GM12878 (cell line): ENCODE data around the gene INSC.

Experiments
- CTCF ChIP-seq, 3 experiments: IDR thresholded peaks in 2 of 3; conservative IDR thresholded peaks in 1 of 3; 2 replicates each; pipeline ENCODE4 v1.5.1; 2011; ENCODE audit warnings: low read depth in 3 of 3, low read length in 3 of 3, mild to moderate bottlenecking in 3 of 3, control low read depth in 2 of 3, moderate library complexity in 2 of 3, inconsistent platforms in 1 of 3, mixed read lengths in 1 of 3; ENCODE audit not compliant: control insufficient read depth in 2 of 3, insufficient read depth in 1 of 3; ENCODE audit errors: extremely low read depth in 1 of 3
- EGR1 ChIP-seq, 2 experiments: IDR thresholded peaks; 1 replicate in 1 of 2; 2 replicates in 1 of 2; pipeline ENCODE4 v1.6.1; 2011 to 2012; ENCODE audit warnings: low read depth in 2 of 2, low read length in 2 of 2, borderline replicate concordance in 1 of 2, mild to moderate bottlenecking in 1 of 2, moderate library complexity in 1 of 2
- JUNB ChIP-seq: IDR thresholded peaks from 2 replicates; pipeline ENCODE4 v1.6.1; 2016; ENCODE audit warnings: antibody characterized with exemption, mild to moderate bottlenecking
- MAX ChIP-seq: IDR thresholded peaks from 2 replicates; pipeline ENCODE4 v1.6.1; 2012; ENCODE audit warnings: low read depth, low read length, improper control_type of control experiment
- MEF2A ChIP-seq: IDR thresholded peaks from 2 replicates; pipeline ENCODE4 v1.6.1; 2011; ENCODE audit warnings: low read depth, mild to moderate bottlenecking, low read length, moderate library complexity; ENCODE audit not compliant: insufficient read depth
- MTA3 ChIP-seq: IDR thresholded peaks from 2 replicates; pipeline ENCODE4 v1.6.1; 2012; ENCODE audit warnings: low read length, inconsistent platforms, borderline replicate concordance
- MXI1 ChIP-seq: fragments of 150-350 bp; IDR thresholded peaks from 2 replicates; pipeline ENCODE4 v1.6.1; 2011; ENCODE audit warnings: low read depth, mild to moderate bottlenecking, inconsistent platforms, low read length, improper control_type of control experiment
- PBX3 ChIP-seq: IDR thresholded peaks from 2 replicates; pipeline ENCODE4 v1.6.1; 2011; ENCODE audit warnings: mild to moderate bottlenecking, low read depth, low read length, moderate library complexity; ENCODE audit not compliant: insufficient replicate concordance
- POLR2AphosphoS2 ChIP-seq: IDR thresholded peaks from 2 replicates; pipeline ENCODE4 v1.6.1; 2011; ENCODE audit warnings: low read depth, mild to moderate bottlenecking, low read length, improper control_type of control experiment, moderate library complexity
- RAD21 ChIP-seq: IDR thresholded peaks from 2 replicates; pipeline ENCODE4 v1.6.1; 2011; ENCODE audit warnings: mild to moderate bottlenecking, low read depth, low read length, moderate library complexity; ENCODE audit not compliant: insufficient read depth
- SREBF2 ChIP-seq: IDR thresholded peaks from 2 replicates; pipeline ENCODE4 v1.6.1; 2012; ENCODE audit warnings: mild to moderate bottlenecking, low read length
- ZNF274 ChIP-seq: IDR thresholded peaks from one replicate; pipeline ENCODE4 v1.8.0; 2011; ENCODE audit not compliant: insufficient read length, insufficient read depth

GRCh38 chr11:15117751-15118150 lies 3.0 kb downstream of the INSC start:
- TF ChIP-seq MTA3 (no peak), PBX3 (no peak), POLR2AphosphoS2 (no peak), MXI1 (no peak), MAX (no peak), SREBF2 (no peak), EGR1 (IDR thresholded peaks at IDR 0.05; ENCODE audit: borderline replicate concordance in 1 of 2, low read depth in 2 of 2, low read length in 2 of 2) (no peak), ZNF274 (no peak), JUNB (no peak), CTCF (IDR thresholded peaks at IDR 0.05 in 2 of 3, conservative IDR thresholded peaks at IDR 0.05 in 1 of 3; ENCODE audit: control insufficient read depth in 2 of 3, extremely low read depth in 1 of 3, insufficient read depth in 1 of 3, low read depth in 3 of 3, low read length in 3 of 3) (no peak), RAD21 (no peak), MEF2A (no peak)
